Stimulated activated CD8-positive, alpha-beta memory T cell treated with anti-CD3 and anti-CD28 coated beads, Interleukin-4, amount 100 ng/mL, for 24 hours (primary cell): ENCODE results near the gene OR3A3.
"Not testable (repeated sequence)": the region's sequence is repeated elsewhere in the genome, so short reads cannot be mapped to it uniquely, and the experiment has no call there.

Experiments
- DNase-seq: peaks from one replicate; pipeline ENCODE4 v3.0.0-alpha.2; 2020; ENCODE audit warnings: low read depth

The OR3A3 gene

DNA sequence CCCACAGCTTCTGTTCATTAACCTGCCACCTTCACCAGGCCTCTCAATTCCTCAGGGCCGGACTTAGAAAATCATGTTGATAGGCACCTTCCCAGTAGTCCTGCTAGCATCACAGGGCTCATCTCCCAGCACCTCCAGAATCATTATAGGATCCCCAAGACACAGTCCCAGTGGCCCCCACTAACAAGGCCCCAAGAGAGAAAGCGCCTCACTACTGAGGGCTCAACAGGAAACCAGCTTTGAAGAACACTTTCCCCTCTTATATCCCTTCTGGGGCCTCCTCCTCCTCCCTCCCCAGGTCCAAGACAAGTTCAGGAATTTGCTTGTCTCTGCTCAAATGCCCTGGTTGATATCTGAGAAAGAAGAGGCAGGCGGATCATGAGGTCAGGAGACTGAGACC lies at the start of gene OR3A3:
Gene OR3A3, plus strand, starts transcription at position 301 of the 400 bp plus-strand sequence.
- no peak for DNase-seq

DNA sequence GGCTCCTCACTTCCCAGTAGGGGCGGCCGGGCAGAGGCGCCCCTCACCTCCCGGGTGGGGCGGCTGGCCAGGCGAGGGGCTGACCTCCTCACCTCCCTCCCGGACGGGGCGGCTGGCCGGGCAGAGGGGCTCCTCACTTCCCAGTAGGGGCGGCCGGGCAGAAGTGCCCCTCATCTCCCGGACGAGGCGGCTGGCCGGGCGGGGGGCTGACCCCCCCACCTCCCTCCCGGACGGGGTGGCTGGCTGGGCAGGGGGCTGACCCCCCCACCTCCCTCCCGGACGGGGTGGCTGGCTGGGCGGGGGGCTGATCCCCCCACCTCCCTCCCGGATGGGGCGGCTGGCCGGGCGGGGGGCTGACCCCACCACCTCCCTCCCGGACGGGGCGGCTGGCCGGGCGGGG lies 40.0 kb upstream of the OR3A3 start:
- not testable (repeated sequence) for DNase-seq

DNA sequence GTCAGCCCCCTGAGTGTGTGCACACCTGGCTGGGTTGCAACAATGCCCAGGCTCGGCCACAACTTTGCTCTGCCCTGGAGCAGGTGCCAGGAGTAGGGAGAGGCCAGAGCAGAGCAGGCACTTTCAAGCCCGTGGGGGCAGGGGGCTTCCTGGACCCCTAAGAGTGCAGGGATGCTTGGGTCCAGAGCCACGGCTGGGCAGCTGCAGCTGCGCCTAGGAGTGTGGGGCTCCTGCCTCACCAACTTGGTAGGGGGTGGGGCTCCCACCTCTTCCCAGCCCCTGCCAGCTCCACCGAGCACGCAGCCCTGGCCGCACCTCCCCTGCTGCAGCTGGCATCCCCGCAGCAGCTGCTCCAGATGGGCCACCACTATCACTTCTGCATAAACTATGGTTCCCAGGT lies 32.8 kb upstream of the OR3A3 start:
- no peak for DNase-seq

DNA sequence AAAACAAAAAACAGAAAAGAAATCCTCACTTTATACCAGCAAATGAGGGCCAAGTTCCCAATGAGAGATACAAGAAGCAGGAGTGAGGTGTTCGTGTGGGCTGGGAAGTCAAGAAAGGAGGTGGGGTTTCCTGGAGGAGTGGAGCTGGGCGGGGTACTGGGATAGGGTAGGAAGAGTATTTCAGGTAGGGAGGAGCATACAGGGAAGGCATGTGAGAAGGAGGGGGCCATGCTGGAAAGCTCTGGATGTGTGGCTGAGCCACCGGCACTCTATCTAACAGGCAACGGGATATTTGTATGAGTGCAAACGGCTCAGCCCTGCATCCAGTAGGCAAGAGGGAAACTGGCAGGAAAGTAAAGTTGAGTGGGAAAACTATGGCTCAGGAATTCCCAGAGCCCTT lies 29.2 kb upstream of the OR3A3 start:
- DNase-seq: no peak

DNA sequence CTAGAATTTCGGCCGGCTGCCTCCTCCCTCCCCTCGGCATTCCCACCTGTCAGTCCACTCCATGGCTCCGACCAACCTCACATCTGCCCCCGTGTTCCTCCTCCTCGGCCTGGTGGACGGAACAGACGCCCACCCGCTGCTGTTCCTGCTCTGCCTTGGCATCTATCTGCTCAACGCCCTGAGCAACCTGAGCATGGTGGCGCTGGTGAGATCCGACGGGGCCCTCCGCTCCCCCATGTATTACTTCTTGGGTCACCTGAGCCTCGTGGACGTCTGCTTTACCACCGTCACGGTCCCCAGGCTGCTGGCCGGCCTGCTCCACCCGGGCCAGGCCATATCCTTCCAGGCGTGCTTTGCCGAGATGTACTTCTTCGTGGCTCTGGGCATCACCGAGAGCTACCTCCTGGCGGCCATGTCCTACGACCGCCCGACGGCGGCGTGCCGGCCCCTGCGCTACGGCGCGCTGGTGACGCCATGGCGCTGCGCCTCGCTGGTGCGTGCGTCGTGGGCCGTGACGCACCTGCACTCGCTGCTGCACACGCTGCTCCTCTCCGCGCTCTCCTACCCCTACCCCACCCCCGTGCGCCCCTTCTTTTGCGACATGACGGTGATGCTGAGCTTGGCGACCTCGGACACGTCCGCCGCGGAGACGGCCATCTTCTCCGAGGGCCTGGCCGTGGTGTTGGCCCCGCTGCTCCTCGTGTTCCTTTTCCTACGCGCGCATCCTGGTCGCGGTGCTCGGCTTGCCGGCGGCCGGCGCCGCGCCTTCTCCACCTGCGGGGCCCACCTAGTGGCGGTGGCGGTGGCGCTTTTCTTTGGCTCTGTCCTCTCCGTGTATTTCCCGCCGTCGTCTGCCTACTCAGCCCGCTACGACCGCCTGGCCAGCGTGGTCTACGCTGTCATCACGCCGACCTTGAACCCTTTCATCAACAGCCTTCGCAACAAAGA lies 25.0 kb upstream of the OR3A3 start, which contains the start of gene OR3A2:
Gene OR3A2, minus strand, starts transcription at position 440 of the 948 bp plus-strand sequence.
- no peak for DNase-seq

DNA sequence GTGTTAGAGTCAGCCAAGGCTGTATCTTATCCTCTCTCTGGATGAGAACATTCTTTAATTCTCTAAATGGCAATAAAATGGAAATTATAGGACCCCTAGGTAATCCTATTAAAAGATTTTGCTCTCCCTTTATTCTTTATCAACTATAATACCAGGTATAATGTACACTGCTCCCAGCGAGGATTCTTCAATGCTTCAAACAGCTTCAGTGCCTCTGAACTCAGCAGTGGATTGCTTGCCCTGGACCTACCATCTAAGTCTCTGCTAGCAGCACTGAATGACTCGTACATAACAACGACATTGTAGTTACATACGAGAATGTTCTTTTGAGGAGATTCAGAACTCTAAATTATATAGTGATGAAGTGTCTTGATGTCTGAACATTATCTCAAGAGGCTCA lies 21.4 kb upstream of the OR3A3 start:
- DNase-seq: no peak

DNA sequence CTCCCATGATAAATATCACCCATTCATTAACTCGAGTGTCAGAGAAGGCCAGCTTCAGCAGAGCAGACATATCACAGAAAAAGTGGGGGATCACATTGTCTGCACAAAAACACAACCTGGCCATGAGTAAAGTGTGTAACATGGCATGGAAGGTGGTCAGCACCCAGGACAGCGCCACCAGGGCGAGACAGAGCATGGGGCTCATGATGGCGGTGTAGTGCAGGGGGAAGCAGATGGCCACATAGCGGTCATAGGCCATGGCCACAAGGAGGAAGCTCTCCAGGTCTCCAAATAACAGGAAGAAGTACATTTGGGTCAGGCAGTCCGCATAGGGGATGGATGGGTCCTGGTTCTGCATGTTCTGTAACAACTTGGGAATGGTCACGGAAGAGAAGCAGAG lies 13.4 kb upstream of the OR3A3 start:
- not testable (repeated sequence) for DNase-seq

DNA sequence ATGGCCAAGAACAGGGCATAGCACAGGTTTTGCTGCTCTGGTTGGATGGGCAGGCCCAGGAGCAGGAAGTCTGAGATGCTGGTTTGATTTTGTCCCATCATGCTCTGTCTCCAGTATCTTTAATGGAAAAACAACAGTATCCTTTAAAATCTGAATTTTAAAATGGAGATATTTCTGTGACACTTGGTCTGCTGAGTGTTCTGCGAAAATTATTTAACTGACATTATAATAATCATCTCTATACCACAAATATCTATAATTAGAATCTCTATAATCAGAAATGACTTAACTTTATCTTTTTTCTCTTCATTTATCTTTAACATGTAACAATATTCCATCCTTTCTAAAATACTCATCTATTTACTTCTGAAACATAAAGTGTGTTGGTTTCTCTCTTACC lies 12.9 kb upstream of the OR3A3 start, which contains the start of gene OR1E1:
Gene OR1E1, minus strand, starts transcription at position 101 of the 400 bp plus-strand sequence. Its CDS starts 0 bp downstream, at position 101.
- no peak for DNase-seq

DNA sequence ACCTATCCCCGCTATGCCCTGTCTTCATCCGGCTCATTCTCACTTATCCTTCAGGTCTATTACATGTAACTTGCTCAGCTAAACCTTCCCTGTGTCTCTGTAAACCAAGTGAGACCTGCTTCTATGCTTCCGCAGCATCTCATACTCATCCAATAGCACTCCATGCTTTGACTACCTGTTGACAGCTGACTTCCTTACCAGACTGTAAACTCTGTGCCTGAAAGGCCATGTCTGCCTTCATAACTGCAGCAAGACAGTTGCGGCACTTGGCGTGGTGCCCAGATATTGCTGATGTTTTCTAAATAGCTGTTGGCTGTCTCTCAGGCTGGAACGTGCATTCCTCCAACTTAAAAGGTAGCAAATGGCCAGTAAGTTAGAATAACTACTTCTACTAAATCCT lies 11.1 kb upstream of the OR3A3 start:
- no peak for DNase-seq

DNA sequence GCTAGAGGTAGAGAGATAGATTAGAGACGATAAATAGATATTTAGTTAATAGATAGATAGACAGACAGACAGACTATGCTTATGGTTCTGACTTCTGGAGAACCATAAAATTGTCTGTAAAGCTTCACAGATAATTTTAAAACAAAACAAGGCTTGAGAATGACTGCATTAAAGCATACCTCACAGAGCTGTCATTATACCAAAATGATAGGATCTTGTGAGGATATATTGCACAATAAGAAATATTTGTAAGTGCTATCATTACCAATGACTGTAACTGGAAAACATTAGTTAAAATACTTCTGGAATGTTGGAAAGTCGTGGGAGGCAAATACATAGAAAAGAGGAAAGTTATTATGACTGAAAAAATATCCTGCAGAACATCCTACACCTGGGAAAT lies 9.4 kb upstream of the OR3A3 start:
- DNase-seq: no peak

DNA sequence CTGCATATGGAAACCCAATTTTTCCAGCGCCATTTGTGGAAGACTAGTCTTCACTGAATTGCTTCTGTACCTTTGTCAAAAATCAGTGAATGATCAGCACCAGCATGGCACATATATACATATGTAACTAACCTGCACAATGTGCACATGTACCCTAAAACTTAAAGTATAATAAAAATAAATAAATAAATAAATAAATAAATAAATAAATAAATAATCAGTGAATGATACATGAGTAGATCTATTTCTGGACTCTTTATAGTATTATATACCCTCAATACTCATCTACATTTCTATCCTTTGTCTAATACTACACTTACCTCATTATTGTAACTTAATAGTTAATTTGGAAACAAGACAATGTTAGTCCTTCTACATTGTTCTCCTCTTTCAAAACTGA lies 7.3 kb upstream of the OR3A3 start:
- not testable (repeated sequence) for DNase-seq

DNA sequence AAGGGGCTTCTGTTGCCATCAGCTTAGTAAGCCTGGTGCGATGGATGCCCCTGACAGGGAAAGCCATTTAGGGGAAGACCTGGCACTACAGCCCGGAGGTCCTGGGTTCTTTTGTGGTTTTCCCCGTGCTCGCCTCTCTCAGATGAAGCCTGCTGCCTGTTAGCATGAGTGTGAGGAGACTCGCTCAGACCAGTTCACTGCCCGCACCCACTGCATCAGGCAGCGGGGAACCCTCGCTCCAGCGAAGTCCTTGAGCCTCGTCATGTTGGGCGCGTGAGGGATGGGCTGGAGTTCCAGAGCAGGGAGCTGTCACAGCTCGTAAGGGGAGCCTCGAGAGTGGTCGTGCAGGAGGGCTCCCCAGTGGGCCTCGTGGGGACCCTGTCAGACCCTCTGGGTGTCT lies 1.0 kb downstream of the OR3A3 start:
- not testable (repeated sequence) for DNase-seq

DNA sequence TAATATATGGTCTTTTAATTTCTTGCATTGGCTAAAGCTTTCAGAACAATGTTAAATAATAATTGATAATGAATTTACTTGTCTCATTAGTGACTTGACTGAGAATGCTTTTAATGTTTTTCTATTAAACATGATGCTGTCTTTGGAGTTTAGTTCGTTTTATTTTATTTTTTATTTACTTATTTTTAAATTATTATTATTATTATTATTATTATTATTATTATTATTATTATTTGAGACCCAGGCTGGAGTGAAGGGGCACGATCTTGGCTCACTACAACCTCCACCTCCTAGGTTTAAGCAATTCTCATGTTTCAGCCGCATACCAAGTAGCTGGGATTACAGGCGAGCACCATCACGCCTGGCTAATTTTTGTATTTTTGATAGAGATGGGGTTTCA lies 4.4 kb downstream of the OR3A3 start:
- DNase-seq: no peak

DNA sequence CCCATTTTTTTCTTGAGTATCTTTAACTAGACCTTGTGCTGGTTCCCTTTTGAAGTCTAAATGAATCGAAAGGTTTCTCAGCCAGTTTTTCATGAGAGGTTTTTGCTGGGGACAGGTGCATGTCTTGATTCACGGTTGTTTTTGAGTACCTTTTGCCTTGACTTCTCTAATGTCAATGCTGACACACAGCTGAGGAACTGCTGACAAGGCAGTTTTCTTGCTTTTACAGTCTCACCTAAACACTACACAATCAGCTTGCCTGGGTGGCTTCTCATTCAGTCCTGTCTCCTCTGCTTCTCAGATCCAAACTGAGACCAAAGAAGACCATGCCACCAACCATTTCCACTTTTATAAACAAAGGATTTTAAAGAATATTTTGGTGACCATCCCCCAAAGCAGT lies 7.1 kb downstream of the OR3A3 start:
- no peak for DNase-seq

DNA sequence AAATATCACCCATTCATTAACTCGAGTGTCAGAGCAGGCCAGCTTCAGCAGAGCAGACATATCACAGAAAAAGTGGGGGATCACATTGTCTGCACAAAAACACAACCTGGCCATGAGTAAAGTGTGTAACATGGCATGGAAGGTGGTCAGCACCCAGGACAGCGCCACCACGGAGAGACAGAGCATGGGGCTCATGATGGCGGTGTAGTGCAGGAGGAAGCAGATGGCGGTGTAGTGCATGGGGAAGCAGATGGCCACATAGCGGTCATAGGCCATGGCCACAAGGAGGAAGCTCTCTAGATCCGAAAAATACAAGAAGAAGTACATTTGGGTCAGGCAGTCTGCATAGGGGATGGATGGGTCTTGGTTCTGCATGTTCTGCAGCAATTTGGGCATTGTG lies 22.0 kb downstream of the OR3A3 start:
- not testable (repeated sequence) for DNase-seq

DNA sequence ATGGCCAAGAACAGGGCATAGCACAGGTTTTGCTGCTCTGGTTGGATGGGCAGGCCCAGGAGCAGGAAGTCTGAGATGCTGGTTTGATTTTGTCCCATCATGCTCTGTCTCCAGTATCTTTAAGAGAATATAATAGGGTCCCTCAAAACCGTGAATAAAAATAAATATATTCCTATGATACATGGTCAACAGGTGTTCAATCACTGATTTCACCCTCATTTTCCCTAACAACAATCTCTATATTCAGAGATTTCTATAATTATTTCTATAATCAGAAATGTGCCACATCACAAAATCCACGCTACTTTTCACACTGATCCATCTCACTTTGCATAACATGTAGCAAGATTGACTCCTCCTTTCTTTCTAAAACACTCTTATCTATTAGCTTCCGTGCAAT lies 22.6 kb downstream of the OR3A3 start, which contains the start of gene OR1E2:
Gene OR1E2, minus strand, starts transcription at position 101 of the 400 bp plus-strand sequence. Its CDS starts 0 bp downstream, at position 101.
- DNase-seq: no peak

DNA sequence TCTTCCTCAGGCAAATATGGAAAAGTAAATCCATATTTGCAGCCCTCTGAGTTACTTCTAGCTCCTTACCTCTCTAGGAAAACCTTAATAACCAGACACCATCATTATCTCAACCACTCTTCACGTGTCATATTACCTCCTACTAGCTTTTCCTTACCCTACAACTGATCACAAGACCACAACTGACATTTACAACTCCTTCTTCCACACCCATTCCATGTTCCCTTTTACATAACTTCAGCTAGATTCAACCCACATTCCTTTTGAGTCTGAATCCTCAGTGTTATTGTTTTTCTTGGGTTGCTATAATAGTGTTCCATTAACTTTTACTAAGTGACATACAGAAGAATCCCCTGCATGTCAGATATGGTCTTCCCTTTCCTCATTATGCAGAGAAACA lies 27.2 kb downstream of the OR3A3 start:
- no peak for DNase-seq

DNA sequence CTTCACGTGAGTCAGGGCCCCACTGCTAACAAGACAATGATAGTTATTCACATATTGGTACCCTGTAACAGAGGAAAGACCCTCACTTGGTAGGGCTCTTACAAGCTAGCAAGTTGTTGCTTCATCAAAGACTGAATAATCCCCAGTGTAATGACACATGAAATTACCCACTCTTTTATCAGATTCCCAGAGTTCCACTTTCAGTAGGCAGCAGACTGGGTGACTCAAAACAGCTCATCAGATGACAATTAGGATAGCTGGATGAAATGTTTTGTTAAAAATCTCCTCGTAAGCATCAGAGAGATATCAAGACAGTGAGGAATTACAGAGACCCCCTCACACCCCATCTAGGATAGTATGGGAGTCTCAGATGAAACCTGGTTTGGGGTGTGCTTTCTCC lies 29.3 kb downstream of the OR3A3 start:
- DNase-seq: no peak

DNA sequence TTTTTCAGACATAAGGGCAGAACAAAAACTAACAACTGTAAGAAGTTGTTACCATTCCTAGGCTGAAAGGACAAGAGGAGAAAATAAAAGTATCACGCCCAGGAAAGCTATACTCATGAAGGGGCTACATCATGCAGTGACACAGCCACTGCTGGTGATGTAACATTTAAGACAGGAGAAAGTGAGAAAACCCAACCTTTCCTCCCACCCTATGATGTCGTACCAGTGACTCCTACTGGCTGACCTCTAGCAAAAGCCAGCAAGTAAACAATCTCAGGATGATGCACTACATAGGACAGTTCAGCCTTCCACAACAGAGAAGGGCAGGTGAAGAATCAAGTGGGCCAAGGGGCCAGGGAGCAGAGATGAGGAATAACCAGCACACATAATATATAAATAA lies 36.5 kb downstream of the OR3A3 start:
- no peak for DNase-seq

DNA sequence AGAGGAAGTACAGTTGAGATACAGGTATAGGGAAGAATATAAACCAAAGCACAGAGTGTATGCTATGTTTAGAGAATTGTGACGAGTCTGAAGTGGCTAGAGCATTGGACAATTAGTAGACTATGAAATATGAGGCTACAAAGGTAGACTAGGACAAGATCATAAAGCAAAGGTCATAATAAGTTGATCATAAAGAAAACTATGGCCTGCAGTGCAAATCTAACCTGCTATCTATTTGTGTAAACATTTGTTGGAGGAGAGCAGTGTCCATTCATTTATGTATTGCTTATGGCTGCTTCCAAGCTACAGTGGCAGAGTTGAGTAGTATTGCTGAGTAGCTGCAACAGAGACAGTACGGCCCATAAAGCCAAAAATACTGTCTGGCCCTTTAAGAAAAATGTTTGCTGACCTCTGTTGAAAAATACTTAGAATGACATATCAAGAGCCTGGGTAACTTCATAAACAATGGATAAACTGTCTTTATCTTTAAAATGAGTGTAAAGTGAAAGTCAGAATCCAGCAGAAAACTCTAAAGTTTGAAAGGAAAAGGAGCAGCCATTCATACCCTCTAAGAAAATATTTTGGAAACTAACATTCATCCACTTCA lies 37.0 kb downstream of the OR3A3 start:
- no peak for DNase-seq

DNA sequence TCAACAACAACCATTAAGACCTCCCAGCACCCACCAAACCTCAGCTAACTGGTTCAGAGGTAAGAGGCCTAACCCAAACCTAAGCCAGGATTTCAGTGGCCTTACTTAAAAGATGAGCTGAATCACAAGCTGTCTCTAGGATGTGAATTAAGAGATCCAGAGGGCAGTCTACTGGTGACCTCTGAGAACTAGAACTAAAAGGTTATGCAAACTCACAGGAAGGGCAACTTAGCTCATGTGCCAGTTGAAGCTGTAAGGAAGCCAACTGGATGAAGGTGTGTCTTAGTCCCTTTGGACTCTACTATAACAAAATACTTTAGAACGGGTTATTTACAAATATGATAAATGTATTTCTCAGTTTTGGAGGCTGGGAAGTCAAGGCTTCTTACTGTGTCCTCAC lies 55.2 kb downstream of the OR3A3 start:
- not testable (repeated sequence) for DNase-seq

DNA sequence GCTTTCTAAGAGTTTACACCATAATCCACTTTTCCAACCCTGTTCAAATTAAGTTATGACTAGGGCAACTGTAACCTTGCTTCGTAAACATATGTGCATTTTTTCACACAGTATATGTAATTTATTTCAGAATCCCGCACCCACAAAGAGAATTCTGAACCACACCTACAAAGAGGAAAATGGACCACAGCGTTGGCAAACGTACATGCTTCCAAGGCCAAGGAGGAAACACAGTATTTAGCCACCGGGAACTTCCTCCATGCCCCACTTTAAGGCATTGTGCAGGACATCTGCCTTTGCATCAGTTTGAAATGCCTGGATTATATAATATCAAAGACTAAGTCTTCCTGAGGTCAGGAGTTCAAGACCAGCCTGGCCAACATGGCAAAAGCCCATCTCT lies 58.4 kb downstream of the OR3A3 start:
- no peak for DNase-seq

DNA sequence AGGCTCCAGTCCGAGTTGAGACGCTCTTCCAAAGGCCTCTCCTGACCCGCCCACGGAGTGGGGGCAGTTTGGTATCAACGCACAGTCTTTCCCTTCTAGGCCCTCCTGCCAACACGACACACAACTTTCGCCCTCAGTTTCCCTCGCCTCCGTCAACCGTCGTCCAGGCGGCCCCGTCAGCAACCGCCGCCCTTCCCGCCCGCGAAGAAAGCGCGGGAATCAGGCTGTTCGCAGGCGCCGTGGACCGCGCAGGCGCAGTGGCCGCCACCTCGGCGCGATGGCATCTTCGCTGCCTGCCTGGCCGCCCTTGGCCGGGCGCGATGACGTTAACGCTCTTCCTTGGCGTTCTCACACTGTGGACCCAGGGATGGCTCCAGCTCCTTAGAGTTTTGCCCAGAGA lies 60.4 kb downstream of the OR3A3 start, which contains the start of gene SPATA22:
Gene SPATA22, minus strand, starts transcription at position 221 of the 400 bp plus-strand sequence. CDS start 2,494 bp downstream, outside the sequence.
- DNase-seq: no peak
